ENCODE data around the gene PXYLP1.

Gene PXYLP1

GRCh38 chr3:141330235-141330634 is 98.6 kb downstream of the PXYLP1 start:
- DNase-seq, result no peak

- DNase-seq, result no peak
Measured at GRCh38 chr3:141330718-141331376, 99.2 kb downstream of the PXYLP1 start.

- DNase-seq, result no peak
Measured at GRCh38 chr3:141331377-141332318, 100.0 kb downstream of the PXYLP1 start.

- no peak for DNase-seq
Measured at GRCh38 chr3:141332416-141332815, 100.8 kb downstream of the PXYLP1 start.

- no peak for DNase-seq
Measured at GRCh38 chr3:141333836-141334626, 102.4 kb downstream of the PXYLP1 start.

- no peak for DNase-seq
Measured at GRCh38 chr3:141334627-141335250, 103.1 kb downstream of the PXYLP1 start.

GRCh38 chr3:141335531-141336061 is 104.0 kb downstream of the PXYLP1 start:
- no peak for DNase-seq

- DNase-seq, result no peak
Measured at GRCh38 chr3:141336672-141337522, 105.3 kb downstream of the PXYLP1 start.

GRCh38 chr3:141337523-141337854 is 105.9 kb downstream of the PXYLP1 start:
- no peak for DNase-seq

GRCh38 chr3:141337991-141338390 is 106.4 kb downstream of the PXYLP1 start:
- DNase-seq, result no peak

GRCh38 chr3:141338881-141339280 is 107.3 kb downstream of the PXYLP1 start:
- DNase-seq, result no peak

GRCh38 chr3:141341536-141341935 is 109.9 kb downstream of the PXYLP1 start:
- no peak for DNase-seq

GRCh38 chr3:141342386-141342785 is 110.8 kb downstream of the PXYLP1 start:
- DNase-seq, result no peak

GRCh38 chr3:141343077-141343476 is 111.5 kb downstream of the PXYLP1 start:
- DNase-seq, result no peak

GRCh38 chr3:141343865-141344271 is 112.2 kb downstream of the PXYLP1 start:
- no peak for DNase-seq
